ENCODE measurements around the gene ARHGAP44.

Gene ARHGAP44

GRCh38 chr17:12965988-12966387 is 176.7 kb downstream of the ARHGAP44 start:
- CTCF ChIA-PET: no interaction called here

GRCh38 chr17:12966413-12966812 is 177.1 kb downstream of the ARHGAP44 start:
- Histone ChIP-seq H3K27ac (ENCODE audit: extremely low read depth, low read depth, low read length) (no peak overlapping the region), H3K36me3 (ENCODE audit: control insufficient read depth in 2 of 2, insufficient read depth in 1 of 2, low read length in 2 of 2) (peaks cover 0 to 6% of the 10 kb centered on the region in 2 experiments; a peak in 2 of 3 replicates), H3K4me1 (ENCODE audit: control insufficient read depth, insufficient read depth, low read length) (no peaks in the 10 kb centered on the region), H3K4me3 (ENCODE audit: low read depth, low read length) (no peak overlapping the region), H3K9me3 (ENCODE audit: control insufficient read depth, insufficient read depth, low read depth, low read length) (no peaks in the 10 kb centered on the region)
- ChIA-PET POLR2A (no interaction called here), CTCF (interaction anchor here (0.7 kb wide), 1 partner anchor 769 kb away, joined by 4 read pairs; no protein-coding TSS in a partner anchor)
- TF ChIP-seq GLI2 (tag by site-specific recombination; IDR thresholded peaks at IDR 0.05; ENCODE audit: borderline replicate concordance, low read depth) (no peak), ZNF692 (tag by site-specific recombination; IDR thresholded peaks at IDR 0.05) (no peak), KLF1 (tag by site-specific recombination; IDR thresholded peaks at IDR 0.05) (no peak), ZNF394 (tag by site-specific recombination; IDR thresholded peaks at IDR 0.05; ENCODE audit: borderline replicate concordance) (no peak), ZNF174 (tag by site-specific recombination; IDR thresholded peaks at IDR 0.05) (no peak), ZNF398 (tag by site-specific recombination; IDR thresholded peaks at IDR 0.05) (no peak), ZBTB6 (tag by site-specific recombination; IDR thresholded peaks at IDR 0.05) (no peak), ZBTB21 (tag by site-specific recombination; IDR thresholded peaks at IDR 0.05) (no peak), ZNF169 (tag by site-specific recombination; IDR thresholded peaks at IDR 0.05) (no peak)

More at GRCh38 chr17:12965988-12966387, 176.7 kb downstream of the ARHGAP44 start:
- Histone ChIP-seq H3K4me3 (ENCODE audit: low read depth, low read length) (no peak overlapping the region), H3K4me1 (ENCODE audit: control insufficient read depth, insufficient read depth, low read length) (no peaks in the 10 kb centered on the region), H3K9me3 (ENCODE audit: control insufficient read depth, insufficient read depth, low read depth, low read length) (no peaks in the 10 kb centered on the region), H3K27ac (ENCODE audit: extremely low read depth, low read depth, low read length) (no peak overlapping the region), H3K36me3 (ENCODE audit: control insufficient read depth in 2 of 2, insufficient read depth in 1 of 2, low read length in 2 of 2) (peaks cover 0 to 6% of the 10 kb centered on the region in 2 experiments; a peak in 2 of 3 replicates)
- TF ChIP-seq FEZF1 (tag by site-specific recombination; IDR thresholded peaks at IDR 0.05) (no peak), ATF2 (tag by site-specific recombination; IDR thresholded peaks at IDR 0.05; ENCODE audit: low read depth) (peak; percentile 68; the same call in 1 of the 2 replicates), ZNF571 (tag by site-specific recombination; IDR thresholded peaks at IDR 0.05) (no peak)
- POLR2A ChIA-PET: no interaction called here

GRCh38 chr17:12967962-12968361 is 178.7 kb downstream of the ARHGAP44 start:
- no peak overlapping the region for H3K27ac ChIP-seq (ENCODE audit: extremely low read depth, low read depth, low read length)
- no peaks in the 10 kb centered on the region for H3K9me3 ChIP-seq (ENCODE audit: control insufficient read depth, insufficient read depth, low read depth, low read length)
- POLR2A ChIA-PET: no interaction called here
- peaks cover 0 to 6% of the 10 kb centered on the region in 2 experiments; a peak in 1 of 3 replicates for H3K36me3 ChIP-seq (ENCODE audit: control insufficient read depth in 2 of 2, insufficient read depth in 1 of 2, low read length in 2 of 2)
- CTCF ChIA-PET: no interaction called here
- TF ChIP-seq ZFP69B (tag by site-specific recombination; IDR thresholded peaks at IDR 0.05) (peak; percentile 75), ZNF324 (tag by site-specific recombination; IDR thresholded peaks at IDR 0.05) (no peak), ZNF692 (tag by site-specific recombination; IDR thresholded peaks at IDR 0.05) (peak; percentile 81)
- no peak overlapping the region for H3K4me3 ChIP-seq (ENCODE audit: low read depth, low read length)
- H3K4me1 ChIP-seq (ENCODE audit: control insufficient read depth, insufficient read depth, low read length): no peaks in the 10 kb centered on the region

Measured in HEK293 (cell line).